Islet precursor cell (in vitro differentiated cells): ENCODE data around the gene BMERB1.
"Not testable (repeated sequence)": the region's sequence is repeated elsewhere in the genome, so short reads cannot be mapped to it uniquely, and the experiment has no call there.

ENCODE experiments used
- DNase-seq: peaks from one replicate; pipeline ENCODE4 v3.0.0-alpha.2; 2018

Gene BMERB1

DNA sequence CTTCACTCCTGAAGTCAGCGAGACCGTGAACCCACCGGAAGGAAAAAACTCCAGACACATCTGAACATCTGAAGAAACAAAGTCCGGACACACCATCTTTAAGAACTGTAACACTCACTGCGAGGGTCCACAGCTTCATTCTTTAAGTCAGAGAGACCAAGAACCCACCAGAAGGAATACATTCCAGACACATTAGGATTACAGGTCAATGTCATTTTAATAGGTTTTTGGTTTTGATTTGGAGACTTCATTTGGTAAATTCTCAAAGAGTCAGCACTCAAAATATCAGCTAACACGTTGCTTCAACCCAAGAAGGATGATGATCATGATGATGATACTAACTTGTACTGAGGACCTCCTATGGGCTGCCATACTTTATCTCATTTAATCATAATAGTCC, 7.6 kb upstream of the BMERB1 start:
- no peak for DNase-seq

DNA sequence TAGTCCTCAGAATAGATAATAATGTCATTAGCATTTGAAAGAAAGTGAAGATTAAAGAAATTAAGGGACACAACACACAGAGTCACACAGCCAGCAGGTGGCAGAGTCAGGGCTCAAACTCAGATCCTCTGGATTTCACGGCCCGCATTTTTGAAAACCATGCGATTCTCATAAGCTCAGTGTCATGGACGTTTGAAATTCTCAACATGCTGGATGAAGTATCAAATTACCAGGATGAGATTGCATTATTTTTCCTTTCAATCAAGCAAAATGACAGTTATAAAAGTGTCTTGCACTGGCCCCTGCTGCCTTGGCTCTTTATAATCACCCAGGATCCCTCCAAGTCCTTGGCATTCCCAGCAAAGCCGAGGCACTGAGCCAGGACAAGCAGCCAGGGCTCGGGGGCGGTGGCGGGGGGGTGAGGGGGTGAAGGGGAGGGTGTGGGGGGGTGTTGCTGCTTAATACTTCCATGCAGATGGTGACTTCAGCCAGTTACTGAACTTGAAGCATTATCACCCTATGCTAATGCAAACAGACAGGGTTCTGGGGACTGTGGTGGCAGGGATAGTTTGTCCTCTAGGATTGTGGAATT, 6.6 kb upstream of the BMERB1 start:
- no peak for DNase-seq

DNA sequence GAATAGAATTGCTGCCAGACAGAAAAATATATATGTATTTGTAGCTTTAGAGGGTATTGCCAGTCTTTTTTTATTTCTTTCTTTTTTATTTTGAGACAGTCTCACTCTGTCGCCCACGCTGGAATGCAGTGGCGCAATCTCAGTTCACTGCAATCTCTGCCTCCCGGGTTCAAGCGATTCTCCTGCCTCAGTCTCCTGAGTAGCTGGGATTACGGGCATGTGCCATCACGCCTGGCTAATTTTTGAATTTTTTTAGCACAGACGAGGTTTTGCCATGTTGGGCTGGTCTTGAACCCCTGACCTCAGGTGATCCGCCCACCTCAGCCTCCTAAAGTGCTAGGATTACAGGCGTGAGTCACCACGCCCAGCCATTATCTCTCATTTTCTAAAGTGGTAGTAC, 3.5 kb upstream of the BMERB1 start:
- not testable (repeated sequence) for DNase-seq

DNA sequence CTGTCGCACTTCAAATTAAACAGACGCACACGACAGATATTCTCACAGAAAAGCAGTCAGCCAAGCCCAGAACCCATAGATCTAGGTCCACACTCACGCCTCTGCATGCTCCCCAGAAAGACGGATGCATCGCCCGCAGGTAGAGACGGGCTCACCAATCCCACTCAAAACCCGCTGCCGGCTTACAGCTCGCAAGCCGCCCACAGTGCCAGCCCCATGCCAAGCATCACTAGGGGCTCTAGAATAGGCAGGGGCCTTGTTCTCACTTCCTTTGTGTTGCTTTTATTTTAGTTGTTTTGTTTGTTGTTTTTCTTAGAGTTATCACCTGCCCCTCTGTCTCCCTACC, 336 bp upstream of the BMERB1 start:
- DNase-seq = no peak

DNA sequence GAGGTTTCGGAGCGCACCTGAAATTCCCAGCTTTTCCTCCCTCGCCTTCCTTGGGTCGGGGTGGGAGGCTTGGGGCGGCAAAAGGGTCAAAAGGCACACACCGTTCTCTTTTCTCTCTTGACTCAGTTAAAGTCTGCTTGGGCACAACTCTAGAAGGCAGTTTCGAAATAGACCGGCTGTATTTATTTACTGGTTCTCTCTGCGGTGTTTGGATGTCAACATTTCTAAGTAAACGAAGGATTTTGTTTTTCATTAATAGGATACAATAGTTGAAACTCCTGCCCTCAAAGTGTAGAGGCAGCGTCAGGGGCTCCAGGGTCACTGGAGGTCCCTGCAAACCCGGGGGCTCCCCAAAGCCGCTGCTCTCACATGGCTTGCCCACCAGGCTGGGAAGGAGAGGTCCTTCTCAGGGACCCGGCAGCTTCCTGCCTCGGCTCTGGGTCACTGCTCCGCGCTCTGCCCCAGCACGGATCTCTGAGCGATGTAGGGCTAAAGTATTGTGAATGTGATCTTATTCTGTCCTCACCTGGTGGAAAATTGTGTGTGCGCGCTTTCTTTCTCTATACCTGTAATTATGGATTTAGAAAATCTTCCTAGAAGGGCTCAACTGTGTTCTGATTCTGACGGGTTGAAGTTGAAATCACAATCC, 952 bp downstream of the BMERB1 start:
- DNase-seq = no peak

DNA sequence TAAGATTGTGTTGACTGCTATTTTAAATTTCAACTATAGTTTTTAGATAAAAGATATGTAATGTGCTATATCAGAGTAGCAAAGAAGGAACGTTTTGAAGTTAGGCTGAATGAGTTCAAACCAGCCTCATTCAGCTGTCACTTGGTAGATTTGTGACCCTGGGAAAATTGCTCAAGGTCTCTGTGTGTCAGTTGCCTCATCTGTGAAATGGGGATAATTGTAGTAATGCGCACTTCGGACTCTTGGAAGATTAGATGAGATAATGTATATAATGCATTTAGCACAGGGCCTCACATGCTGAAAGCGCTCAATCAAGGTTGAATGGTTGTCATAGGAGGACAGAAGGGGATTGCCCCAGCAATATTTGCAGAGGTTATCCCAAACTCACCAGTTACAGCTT, 4.7 kb downstream of the BMERB1 start:
- no peak for DNase-seq

DNA sequence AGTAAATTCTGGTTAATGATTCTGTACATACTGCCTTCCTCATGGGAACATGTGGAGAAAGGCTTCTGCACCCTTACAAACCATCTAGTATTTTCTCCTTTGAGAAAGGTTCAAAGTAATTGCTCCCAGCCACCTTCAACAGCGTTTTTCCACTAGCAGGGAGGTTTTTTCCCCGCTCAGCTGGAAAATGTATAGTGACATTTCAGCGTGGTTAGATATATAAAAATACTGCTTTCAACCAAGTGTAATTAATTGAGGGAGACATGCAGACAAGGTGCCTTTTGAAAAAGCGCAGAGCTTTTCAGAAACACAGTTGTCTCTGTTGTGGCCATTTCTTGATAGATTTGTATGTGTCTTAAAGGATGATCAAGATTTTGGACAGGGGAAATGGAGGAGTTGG, 5.1 kb downstream of the BMERB1 start:
- no peak for DNase-seq

DNA sequence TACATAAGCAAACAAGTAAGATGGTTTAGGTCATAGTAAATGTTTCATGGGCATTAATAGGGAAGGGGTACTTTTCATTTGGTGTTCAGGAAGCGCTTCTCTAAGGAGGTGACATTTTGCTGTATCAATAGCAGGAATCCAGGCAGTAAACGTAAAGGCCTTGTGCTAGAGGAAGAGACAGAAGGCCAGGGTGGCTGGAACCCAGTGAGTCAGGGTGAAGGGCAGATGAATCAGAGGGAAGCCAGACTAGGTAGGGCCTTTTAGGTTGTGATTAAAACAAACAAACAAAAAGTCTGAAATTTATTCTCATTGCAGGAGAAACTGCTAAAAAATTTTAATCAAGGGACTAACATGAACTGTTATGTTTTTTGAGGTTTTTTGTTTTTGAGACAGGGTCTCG, 6.5 kb downstream of the BMERB1 start:
- DNase-seq = peak; percentile 54

DNA sequence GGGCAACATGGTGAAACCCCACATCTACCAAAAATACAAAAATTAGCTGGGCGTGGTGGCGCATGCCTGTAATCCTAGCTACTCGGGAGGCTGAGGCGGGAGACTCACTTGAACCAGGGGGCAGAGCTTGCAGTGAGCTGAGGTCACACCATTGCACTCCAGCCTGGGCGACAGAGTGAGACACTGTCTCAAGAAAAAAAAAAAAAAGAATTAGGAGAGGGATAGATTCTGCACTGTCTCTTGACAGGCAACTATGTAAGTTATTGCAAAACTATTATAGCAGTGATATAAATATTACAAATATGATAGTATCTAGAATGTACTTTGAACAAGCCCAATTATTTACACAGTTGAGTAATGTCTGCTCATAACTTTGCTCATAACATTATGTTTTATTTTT, 7.8 kb downstream of the BMERB1 start:
- DNase-seq = not testable (repeated sequence)

DNA sequence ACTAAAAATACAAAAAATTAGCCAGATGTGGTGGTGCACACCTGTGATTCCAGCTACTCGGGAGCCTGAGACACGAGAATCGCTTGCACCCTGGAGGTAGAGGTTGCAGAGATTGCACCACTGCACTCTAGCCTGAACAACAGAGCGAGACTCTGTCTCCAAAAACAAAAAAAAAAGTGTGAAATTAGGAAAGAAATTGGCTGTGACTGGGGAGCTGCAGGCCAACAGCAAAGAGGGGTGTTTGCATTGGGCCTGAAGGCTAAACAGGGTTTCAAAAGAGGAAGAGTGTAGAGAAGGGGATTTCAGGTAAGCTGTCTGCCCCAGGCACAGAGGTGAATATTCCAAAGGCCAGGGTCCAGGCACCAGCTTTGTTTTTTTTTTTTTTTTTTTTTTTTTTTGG, 9.4 kb downstream of the BMERB1 start:
- no peak for DNase-seq

DNA sequence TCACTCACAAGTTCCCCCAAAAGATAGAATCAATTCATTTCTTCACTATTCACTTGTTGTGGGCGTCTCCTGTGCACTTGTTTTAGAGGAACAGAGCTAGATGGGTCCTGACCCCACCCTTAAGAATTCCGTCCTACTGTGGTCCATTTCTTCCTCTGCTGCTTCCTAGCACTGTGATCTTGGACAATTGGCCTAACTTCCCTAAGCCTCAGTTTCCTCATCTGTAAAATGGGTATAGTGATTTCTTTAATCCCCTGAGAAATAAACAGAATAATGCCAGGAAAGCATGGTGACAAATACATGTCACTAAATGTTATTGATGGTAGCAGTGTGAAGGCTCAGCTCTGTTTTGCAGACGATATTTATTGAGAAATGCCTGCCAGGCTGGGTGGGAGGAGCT, 9.9 kb downstream of the BMERB1 start:
- DNase-seq = no peak

DNA sequence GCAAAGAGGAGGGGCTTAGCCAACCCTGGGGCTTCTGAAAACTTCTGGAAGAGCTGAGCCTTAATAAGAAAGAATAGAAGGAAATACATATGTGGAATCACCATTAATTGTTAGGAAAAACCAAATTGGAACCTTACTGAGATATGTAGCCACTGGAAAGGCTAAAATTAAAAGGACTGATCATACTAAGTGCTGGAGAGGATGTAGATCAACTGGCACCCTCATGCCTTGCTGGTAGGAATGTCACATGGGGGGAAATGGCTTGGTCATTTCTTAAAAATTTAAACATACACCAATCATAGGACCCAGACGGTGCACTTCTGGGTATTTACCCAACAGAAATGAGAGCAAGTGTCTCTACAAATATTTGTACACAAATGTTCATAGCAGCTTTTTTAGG, 11.1 kb downstream of the BMERB1 start:
- DNase-seq = no peak

DNA sequence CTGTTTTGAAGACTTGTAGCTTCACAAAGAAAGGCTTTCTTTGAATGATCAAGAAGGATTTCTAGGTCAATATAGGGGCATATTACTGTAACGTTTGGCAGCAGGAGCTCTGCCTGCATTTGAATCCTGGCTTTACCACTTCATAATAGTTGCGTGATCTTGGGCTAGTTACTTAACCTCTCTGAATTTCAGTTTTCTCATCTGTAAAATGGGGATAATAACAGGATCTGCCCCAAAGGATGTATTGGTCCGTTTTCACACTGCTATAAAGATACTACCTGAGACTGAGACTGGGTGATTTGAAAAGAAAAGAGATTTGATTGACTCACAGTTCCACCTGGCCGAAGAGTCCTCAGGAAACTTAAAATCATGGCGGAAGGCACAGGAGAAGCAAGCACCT, 12.5 kb downstream of the BMERB1 start:
- no peak for DNase-seq

DNA sequence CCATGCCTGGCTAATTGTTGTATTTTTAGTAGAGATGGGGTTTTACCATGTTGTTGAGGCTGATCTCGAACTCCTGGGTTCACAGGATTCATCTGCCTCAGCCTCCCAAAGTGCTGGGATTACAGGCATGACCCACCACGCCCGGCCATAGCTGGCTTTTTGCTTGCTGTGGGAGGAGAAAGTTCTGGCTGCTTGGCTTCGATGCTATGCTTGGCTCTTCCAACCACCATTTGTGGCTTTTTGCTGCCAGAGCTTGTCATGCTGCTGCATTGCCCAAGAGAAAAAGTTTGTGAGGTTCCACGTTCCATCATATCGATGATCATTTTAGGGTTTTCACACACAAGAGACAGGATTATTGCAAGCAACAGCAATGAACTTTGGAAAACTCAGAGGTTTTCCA, 16.2 kb downstream of the BMERB1 start:
- no peak for DNase-seq

DNA sequence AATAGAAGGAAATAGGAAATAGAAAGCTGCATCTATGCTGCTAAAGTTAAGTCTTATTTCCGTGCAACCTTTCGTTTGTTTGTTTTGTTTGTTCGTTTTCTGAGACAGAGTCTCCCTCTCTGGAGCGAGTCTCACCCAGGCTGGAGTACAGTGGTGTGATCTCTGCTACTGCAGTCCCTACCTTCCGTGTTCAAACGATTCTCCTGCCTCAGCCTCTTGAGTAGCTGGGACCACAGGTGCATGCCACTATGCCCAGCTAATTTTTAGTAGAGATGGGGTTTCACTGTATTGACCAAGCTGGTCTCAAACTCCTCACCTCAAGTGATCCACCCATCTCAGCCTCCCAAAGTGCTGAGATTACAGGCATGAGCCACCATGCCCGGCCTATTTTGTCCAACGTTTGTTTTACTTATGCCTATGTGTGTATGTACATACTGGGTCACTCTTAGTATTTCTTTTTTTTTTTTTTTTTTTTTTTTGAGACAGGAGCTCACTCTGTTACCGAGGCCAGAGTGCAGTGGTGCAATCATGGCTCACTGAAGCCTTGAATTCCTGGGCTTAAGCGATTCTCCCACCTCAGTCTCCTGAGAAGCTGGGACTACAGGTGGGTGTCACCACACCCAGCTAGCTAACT, 16.8 kb downstream of the BMERB1 start:
- no peak for DNase-seq

DNA sequence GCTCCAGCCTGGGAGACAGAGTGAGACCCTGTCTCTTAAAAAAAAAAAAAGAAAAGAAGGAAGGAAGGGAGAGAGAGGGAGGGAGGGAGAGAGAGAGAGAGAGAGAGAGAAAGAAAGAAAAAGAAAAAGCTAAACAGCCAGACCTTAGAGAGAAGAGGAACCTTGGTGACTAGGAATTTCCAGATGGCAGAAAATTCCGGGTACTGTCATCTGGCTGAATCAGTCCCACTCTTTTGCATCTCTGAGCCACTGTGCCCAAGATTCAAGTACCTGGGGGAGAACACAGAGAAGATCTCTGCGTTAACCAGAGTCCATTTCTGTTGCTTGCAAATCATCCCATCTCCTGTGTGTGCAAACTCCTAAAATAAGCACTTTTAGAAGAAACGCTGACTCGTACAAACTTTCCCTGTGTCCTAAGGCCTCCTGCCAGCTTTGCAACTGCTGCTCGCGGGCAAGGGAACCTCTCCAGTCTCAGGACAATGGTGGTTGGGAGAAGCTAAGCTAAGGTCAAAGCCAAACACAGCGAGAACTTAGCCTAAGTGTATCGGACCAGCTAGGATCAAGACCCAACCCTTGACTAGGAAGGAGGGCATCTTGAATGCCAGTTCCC, 18.0 kb downstream of the BMERB1 start:
- no peak for DNase-seq

DNA sequence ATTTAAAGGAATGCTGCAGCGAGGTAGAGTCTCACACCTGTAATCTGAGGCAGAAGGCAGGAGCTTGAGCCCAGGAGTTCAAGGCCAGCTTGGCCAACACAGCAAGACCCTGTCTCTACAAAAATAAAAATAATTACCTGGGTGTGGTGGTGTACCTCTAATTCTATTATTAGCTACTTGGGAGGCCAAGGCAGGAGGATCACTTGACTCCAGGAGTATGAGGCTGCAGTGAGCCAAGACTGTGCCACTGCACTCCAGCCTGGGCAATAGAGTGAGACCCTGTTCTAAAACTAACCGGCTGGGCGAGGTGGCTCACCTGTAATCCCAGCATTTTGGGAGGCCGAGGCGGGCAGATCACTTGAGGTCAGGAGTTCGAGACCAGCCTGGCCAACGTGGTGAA, 18.9 kb downstream of the BMERB1 start:
- DNase-seq = not testable (repeated sequence)

DNA sequence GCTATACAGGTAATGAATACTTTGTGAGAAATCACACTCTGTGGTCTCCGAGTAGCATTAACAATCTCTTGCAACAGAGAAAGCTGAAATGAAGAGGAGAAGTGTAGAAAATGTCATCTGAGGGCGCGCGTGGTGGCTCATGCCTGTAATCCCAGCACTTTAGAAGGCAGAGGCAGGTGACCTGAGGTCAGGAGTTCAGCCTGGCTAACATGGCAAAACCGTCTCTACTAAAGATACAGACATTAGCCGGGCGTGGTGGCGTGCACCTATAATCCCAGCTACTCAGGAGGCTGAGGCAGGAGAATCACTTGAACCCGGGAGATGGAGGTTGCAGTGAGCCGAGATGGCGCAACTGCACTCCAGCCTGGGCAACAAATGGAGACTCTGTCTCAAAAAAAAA, 20.5 kb downstream of the BMERB1 start:
- DNase-seq = not testable (repeated sequence)

DNA sequence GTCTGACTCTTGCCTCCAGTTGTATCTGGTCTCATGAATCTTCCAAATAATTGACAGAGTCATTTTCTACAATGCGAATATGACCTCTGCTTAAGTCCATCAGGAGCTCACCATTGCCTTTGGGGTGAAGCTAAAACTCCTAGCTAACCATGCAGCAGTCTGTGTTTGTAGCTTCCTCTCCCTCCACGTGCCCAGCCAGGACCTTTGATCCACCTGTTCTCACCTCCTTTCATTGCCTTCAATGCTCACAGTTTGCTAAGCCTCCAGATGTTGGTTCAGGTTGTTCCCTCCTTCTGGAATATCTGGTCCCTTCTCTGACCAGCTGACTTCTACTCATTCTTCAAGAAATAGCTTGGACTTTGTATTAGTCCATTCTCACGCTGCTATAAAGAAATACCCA, 23.0 kb downstream of the BMERB1 start:
- DNase-seq = no peak

DNA sequence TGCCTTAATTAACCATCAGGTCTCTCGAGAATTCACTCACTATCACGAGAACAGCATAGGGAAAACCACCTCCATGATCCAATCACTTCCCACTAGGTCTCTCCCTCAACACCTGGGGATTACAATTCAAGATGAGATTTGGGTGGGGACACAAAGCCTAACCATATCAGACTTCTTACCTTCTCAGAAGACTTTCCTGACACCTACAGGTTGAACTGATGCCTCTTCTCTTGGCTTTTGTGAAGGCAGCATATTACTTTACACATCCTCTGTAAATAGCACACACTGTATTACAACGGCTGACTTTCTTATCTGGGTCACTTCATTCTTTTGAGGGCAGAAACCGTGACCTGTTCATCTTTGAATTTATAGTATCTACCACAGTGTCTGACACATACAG, 23.6 kb downstream of the BMERB1 start:
- DNase-seq = no peak

DNA sequence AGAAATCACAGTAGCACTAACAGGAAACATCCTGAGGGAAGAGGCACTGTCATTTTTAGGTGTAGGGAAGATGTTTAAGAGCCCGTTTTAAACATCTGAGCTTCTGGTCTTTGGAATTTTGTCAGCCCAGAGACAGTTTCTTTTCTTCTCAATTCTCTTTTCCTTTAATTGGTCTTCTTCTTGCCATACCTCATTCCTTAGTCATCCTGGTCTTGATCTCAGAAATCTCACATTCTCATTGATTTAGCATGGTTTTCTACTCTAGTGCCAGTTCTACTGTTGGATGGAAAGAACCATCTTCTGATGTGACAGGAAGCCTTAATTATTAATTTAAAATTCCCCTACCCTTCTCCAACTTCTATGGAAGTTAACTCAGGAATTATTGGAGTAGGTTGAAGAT, 25.4 kb downstream of the BMERB1 start:
- no peak for DNase-seq

DNA sequence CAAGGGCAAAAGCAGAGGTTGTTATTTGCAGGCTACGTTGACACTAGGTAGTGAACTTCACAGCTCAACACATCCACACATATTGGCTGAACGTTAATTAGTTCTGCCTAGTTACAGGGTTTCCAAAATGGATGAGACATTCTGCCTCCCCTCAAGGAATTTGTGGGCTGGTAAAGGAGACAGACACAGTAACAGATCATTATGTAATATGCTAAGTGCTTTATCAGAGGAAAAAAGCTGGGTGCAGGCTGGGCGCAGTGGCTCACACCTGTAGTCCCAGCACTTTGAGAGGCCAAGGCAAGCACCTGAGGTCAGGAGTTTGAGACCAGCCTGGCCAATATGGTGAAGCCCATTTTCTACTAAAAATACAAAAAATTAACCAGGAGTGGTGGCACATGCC, 26.2 kb downstream of the BMERB1 start:
- no peak for DNase-seq

DNA sequence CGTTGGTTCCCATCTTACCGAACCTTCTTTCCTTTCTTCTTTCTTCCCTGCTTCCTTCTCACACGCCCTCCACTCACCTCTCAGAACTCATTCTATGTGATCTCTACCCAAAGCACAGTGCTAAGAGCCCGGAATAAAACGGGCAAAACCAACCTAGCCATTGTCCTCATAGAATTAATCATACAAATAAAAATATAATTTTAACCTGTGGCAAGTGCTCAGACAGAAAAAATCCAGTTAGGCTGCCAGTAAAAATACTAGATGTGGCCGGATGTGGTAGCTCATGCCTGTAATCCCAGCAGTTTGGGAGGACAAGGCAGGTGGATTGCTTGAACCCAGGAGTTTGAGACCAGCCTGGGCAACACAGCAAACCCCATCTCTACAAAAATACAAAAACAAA, 27.0 kb downstream of the BMERB1 start:
- no peak for DNase-seq

DNA sequence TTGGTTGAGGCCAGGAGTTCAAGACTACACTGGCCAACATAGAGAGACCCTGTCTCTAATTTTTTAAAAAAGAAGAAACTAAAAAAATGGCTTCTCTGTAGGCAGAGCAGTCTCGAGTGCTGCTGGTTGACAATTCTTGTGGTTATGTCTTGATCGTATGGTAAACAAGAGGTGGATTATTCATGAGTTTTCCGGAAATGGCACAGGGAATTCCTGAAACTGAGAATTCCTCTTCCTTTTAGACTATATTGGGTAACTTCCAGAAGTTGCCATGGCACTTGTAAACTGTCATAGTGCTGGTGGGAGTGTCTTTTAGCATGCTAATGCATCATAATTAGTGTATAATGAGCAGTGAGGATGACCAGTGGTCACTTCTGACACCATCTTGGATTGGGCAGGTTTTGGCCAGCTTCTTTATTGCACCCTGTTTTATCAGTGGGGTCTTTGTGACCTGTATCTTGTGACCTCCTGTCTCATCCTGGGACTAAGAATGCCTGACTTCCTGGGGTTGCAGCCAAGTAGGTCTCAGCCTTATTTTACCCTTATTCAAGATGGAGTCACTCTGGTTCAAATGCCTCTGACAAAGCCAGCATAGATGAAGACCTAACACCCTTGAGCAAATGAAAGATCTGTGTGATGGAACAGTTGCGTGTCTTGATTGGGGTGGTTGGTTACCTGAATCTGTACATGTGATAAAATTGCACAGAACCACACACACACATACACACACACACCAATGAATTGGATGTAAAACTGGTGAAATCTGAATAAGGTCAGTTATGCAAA, 30.2 kb downstream of the BMERB1 start:
- no peak for DNase-seq
